Right kidney (tissue), 1 donor: Measurements from ENCODE around the gene SBF2.

Source experiments
- DNase-seq: peaks from one replicate; pipeline ENCODE4 v3.0.0-alpha.2; 2016

Gene SBF2

DNA sequence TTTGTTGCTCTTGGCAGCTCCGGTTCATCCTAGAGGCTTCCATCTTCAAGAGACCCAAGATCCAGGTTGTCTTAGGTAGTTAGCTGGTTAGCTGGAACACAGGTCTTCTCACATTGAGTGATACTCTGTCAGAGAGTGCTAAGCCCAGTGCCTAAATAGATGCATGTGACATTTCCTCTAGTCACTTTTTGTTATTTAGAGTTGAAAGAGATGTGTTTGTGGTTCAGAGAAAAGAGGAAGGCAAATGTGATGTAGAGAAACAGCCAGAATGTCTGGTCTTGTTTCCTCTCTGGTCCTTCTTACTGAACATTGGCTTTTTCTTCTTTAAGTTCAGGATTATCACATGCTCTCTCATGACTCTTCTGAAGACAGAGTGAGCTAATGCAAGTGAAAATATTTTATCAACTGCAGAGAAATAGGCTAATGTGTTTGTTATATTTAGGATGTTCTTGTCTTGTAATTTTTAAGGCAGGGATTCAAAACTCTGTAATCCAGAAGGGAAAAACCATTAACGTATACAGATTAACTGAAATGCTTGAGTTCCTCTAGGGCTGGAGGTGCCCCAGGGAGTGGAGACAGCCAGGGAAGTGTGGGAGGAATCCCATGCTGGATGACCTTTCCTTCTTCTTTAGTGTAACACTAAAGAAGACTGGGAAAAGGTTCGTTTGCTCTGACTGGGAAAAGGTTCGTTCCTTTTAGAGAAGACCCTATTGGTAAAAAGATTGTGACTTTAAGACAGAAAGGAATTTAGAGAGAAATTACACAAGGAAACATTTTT lies 554.7 kb downstream of the SBF2 start:
- DNase-seq: no peak

GRCh38 chr11:9738707-9739106 lies 555.3 kb downstream of the SBF2 start:
- no peak for DNase-seq

GRCh38 chr11:9738116-9738515 lies 555.9 kb downstream of the SBF2 start:
- no peak for DNase-seq

GRCh38 chr11:9736365-9736764 lies 557.7 kb downstream of the SBF2 start:
- DNase-seq: no peak

GRCh38 chr11:9735919-9736318 lies 558.1 kb downstream of the SBF2 start:
- no peak for DNase-seq

DNA sequence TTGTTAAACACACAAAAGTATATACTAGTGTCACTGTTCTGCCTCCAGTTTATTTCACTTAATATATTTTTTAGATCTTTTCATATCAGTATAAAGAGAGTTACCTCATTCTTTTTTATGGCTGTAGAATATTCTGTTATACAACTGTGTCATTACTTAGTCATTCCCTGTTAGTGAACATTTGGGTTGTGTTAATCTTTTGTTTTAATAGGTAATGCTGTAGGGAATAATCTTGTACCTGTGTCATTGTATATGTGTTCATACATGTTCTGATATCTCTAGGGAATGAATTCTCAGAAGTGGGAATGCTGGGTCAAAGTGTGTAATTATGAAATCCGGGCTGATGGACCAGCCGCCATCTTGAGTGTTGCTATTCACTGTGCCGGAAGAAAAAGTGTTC lies 558.8 kb downstream of the SBF2 start:
- DNase-seq: no peak

DNA sequence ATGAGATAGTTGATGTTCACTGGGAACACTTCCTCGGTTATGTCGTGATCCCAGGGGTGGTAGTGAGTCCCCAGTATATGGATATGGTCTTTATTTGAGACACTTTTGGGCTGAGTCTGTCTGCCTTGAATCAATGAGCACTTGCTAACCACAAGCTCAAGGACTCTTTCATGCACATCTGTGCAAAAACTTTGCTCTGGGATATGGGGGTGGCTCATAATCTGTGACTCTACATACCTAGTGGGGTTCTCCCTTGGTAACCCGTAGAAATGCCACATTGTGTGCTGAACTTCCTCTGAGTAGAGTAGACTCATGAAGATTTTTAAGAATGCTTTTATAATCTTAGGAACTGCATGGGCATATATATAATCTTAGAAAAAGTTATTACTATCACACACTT lies 560.8 kb downstream of the SBF2 start:
- no peak for DNase-seq

GRCh38 chr11:9732453-9732852 lies 561.6 kb downstream of the SBF2 start:
- DNase-seq: no peak

GRCh38 chr11:9731256-9731655 lies 562.8 kb downstream of the SBF2 start:
- no peak for DNase-seq
